ENCODE measurements around the gene PAX2. TPM values are rescaled to one million over a fixed set of nuclear protein-coding genes. Genes with fewer than 3 reads are reported as not detected.

Gene PAX2
- total RNA-seq, 2 donors from 2014 or later = 0.93 to 0.99 TPM

DNA sequence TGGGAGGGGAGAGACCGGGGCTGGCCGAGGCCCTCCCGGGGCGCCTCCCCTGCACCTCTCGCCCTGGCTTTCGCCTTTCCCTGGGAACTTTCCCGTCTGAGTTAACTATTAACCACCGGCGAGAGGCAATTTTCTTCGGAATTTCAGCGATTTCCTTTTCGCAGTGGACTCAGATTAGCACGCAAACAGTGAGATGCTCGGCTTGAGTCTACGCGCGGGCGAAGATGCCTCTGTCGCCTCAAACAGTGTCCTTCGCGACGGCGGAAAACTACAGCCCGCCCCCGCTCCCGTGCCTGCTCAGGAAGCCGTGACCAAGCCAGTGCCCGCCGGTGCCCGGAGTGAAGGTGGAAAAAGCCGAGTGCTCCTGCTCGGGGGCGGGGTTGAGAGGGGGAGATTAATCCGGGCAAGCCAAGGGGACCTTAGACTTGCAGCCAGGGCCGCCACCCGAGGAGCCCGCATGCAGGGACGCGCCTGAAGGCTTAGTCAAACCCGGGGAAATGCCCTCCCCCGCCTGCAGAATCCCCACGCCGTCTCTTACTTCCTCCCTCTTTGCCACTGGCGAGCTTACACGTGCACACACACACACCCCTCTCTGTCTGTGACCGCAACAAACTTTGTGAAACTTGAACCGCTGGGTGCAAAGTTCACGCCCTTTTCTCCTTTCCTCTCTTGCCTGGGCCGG is 14.5 kb upstream of the PAX2 start:
- Histone ChIP-seq H3K4me3 (ENCODE audit: low read length) (peak overlapping the region; percentile 72), H3K27ac (ENCODE audit: low read depth, low read length) (no peak overlapping the region), H3K9me3 (ENCODE audit: control insufficient read depth, low read length) (no peaks in the 10 kb centered on the region), H3K27me3 (ENCODE audit: control insufficient read depth, insufficient read depth, low read length, poor library complexity, severe bottlenecking) (peaks cover 100% of the 10 kb centered on the region), H3K9ac (ENCODE audit: extremely low read depth, low read length, poor library complexity, severe bottlenecking) (no peak overlapping the region), H3K36me3 (ENCODE audit: control insufficient read depth, insufficient read depth, low read length) (no peaks in the 10 kb centered on the region), H3K4me1 (ENCODE audit: control insufficient read depth, insufficient read depth, low read length) (peaks cover 9% of the 10 kb centered on the region)
- TF ChIP-seq, protein P1, sequence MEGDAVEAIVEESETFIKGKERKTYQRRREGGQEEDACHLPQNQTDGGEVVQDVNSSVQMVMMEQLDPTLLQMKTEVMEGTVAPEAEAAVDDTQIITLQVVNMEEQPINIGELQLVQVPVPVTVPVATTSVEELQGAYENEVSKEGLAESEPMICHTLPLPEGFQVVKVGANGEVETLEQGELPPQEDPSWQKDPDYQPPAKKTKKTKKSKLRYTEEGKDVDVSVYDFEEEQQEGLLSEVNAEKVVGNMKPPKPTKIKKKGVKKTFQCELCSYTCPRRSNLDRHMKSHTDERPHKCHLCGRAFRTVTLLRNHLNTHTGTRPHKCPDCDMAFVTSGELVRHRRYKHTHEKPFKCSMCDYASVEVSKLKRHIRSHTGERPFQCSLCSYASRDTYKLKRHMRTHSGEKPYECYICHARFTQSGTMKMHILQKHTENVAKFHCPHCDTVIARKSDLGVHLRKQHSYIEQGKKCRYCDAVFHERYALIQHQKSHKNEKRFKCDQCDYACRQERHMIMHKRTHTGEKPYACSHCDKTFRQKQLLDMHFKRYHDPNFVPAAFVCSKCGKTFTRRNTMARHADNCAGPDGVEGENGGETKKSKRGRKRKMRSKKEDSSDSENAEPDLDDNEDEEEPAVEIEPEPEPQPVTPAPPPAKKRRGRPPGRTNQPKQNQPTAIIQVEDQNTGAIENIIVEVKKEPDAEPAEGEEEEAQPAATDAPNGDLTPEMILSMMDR (conservative IDR thresholded peaks at IDR 0.05) = no peak
- WGBS, 2 experiments (ENCODE audit: insufficient coverage in 1 of 2, insufficient read length in 1 of 2) = 1 to 2% methylated on average over 32 to 49 of the region's 49 CpGs
- peak overlapping the region; percentile 37 for H3K4me3 Mint-ChIP-seq
- peaks cover 100% of the 10 kb centered on the region for H3K27me3 Mint-ChIP-seq (ENCODE audit: insufficient read depth)
- H3K36me3 Mint-ChIP-seq (ENCODE audit: low read depth) = no peaks in the 10 kb centered on the region
- peak; percentile 78 for DNase-seq
- H3K4me1 Mint-ChIP-seq = peaks cover 43% of the 10 kb centered on the region
- no peaks in the 10 kb centered on the region for H3K9me3 Mint-ChIP-seq
- no peak overlapping the region for H3K27ac Mint-ChIP-seq

- Mint-ChIP-seq H3K36me3 (ENCODE audit: low read depth) (no peaks in the 10 kb centered on the region), H3K4me3 (peak overlapping the region; percentile 37), H3K27ac (no peak overlapping the region), H3K9me3 (no peaks in the 10 kb centered on the region), H3K4me1 (peaks cover 45% of the 10 kb centered on the region), H3K27me3 (ENCODE audit: insufficient read depth) (peaks cover 100% of the 10 kb centered on the region)
- H3K4me1 ChIP-seq (ENCODE audit: control insufficient read depth, insufficient read depth, low read length) = peaks cover 9% of the 10 kb centered on the region
- DNase-seq = peak; percentile 57
- H3K27ac ChIP-seq (ENCODE audit: low read depth, low read length) = no peak overlapping the region
- 6 to 18% methylated on average over 14 to 24 of the region's 24 CpGs for WGBS, 2 experiments (ENCODE audit: insufficient coverage in 1 of 2, insufficient read length in 1 of 2)
- peak overlapping the region; percentile 72 for H3K4me3 ChIP-seq (ENCODE audit: low read length)
- H3K9ac ChIP-seq (ENCODE audit: extremely low read depth, low read length, poor library complexity, severe bottlenecking) = no peak overlapping the region
- TF ChIP-seq, protein P1 (conservative IDR thresholded peaks at IDR 0.05) = no peak
- peaks cover 100% of the 10 kb centered on the region for H3K27me3 ChIP-seq (ENCODE audit: control insufficient read depth, insufficient read depth, low read length, poor library complexity, severe bottlenecking)
- H3K9me3 ChIP-seq (ENCODE audit: control insufficient read depth, low read length) = no peaks in the 10 kb centered on the region
- H3K36me3 ChIP-seq (ENCODE audit: control insufficient read depth, insufficient read depth, low read length) = no peaks in the 10 kb centered on the region
These were observed 13.8 kb upstream of the PAX2 start for GRCh38 chr10:100731407-100732240.

GRCh38 chr10:100732241-100732596 is 13.2 kb upstream of the PAX2 start:
- Histone ChIP-seq H3K9me3 (ENCODE audit: control insufficient read depth, low read length) (no peaks in the 10 kb centered on the region), H3K4me1 (ENCODE audit: control insufficient read depth, insufficient read depth, low read length) (peaks cover 9% of the 10 kb centered on the region), H3K27me3 (ENCODE audit: control insufficient read depth, insufficient read depth, low read length, poor library complexity, severe bottlenecking) (peaks cover 100% of the 10 kb centered on the region), H3K27ac (ENCODE audit: low read depth, low read length) (no peak overlapping the region), H3K9ac (ENCODE audit: extremely low read depth, low read length, poor library complexity, severe bottlenecking) (no peak overlapping the region), H3K36me3 (ENCODE audit: control insufficient read depth, insufficient read depth, low read length) (no peaks in the 10 kb centered on the region), H3K4me3 (ENCODE audit: low read length) (no peak overlapping the region)
- Mint-ChIP-seq H3K36me3 (ENCODE audit: low read depth) (no peaks in the 10 kb centered on the region), H3K4me1 (peaks cover 48% of the 10 kb centered on the region), H3K27ac (no peak overlapping the region), H3K9me3 (no peaks in the 10 kb centered on the region), H3K4me3 (no peak overlapping the region), H3K27me3 (ENCODE audit: insufficient read depth) (peaks cover 100% of the 10 kb centered on the region)
- TF ChIP-seq, protein P1 (conservative IDR thresholded peaks at IDR 0.05) = no peak
- 39 to 50% methylated on average over 2 of the region's 2 CpGs for WGBS, 2 experiments (ENCODE audit: insufficient coverage in 1 of 2, insufficient read length in 1 of 2)
- DNase-seq = no peak

Data from endodermal cell (in vitro differentiated cells).